CD4-positive, alpha-beta T cell treated with Interleukin-6 for 4 hours (primary cell): ENCODE data around the gene ARMC9.
A peak's percentile ranks its signal among the peaks of the same experiment; 100 is the strongest.

ENCODE experiments used
- DNase-seq: peaks from one replicate; pipeline ENCODE4 v3.0.0-alpha.2; 2020; ENCODE audit warnings: mixed read lengths

Gene ARMC9

GRCh38 chr2:231204581-231204980 lies 6.2 kb downstream of the ARMC9 start:
- DNase-seq, result no peak

- DNase-seq, result no peak
Measured at GRCh38 chr2:231207734-231208133, 9.3 kb downstream of the ARMC9 start.

GRCh38 chr2:231210782-231211181 lies 12.4 kb downstream of the ARMC9 start:
- DNase-seq, result no peak

GRCh38 chr2:231211486-231211885 lies 13.1 kb downstream of the ARMC9 start:
- no peak for DNase-seq

DNA sequence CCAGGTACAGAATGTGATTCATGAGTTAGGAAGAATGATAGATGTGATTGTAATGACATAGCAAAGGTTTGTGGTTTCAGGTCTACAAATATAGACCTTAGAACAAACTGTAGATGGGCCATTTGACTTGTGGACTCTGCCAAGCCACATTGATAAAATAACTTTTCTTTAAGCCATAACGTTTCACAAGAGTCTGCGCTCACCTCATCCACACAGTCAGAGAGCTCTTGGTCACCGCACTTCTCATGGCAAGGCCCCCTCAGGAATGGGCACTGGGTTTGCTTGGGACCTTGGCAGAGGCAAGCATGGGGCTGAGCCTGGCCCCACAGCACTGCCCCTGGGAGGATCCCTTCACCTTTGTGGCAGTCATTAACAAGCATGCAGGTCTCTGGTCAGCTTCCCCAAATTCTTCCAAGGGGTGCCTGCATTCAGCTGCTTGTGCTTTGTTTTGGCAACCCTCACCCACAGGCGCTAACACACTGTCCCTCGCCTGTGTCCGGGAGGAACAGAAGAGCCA lies 14.0 kb downstream of the ARMC9 start:
- DNase-seq, result no peak

- no peak for DNase-seq
Measured at GRCh38 chr2:231213931-231214642, 15.7 kb downstream of the ARMC9 start.

- no peak for DNase-seq
Measured at GRCh38 chr2:231218366-231218765, 19.9 kb downstream of the ARMC9 start.

DNA sequence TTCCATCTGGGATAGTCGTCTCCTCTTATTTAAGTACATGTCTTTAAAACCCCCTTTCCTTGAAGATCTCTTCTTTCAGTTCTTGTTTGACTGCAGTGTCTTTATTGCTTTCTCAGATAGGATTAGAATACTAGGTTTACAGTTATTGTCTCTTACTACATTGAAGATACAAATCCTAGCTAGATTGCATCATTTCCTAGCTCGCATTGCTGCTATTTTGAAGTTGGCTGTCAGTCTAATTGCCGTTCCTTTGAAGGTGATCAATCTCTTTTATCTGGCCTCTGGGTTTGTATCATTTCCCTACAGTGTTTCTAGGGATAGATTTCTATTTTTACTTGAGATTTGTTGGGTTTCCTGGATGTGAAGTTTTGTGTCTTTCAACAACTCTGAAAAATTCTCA lies 20.9 kb downstream of the ARMC9 start:
- DNase-seq, result no peak

GRCh38 chr2:231221761-231222160 lies 23.3 kb downstream of the ARMC9 start:
- DNase-seq, result no peak

DNA sequence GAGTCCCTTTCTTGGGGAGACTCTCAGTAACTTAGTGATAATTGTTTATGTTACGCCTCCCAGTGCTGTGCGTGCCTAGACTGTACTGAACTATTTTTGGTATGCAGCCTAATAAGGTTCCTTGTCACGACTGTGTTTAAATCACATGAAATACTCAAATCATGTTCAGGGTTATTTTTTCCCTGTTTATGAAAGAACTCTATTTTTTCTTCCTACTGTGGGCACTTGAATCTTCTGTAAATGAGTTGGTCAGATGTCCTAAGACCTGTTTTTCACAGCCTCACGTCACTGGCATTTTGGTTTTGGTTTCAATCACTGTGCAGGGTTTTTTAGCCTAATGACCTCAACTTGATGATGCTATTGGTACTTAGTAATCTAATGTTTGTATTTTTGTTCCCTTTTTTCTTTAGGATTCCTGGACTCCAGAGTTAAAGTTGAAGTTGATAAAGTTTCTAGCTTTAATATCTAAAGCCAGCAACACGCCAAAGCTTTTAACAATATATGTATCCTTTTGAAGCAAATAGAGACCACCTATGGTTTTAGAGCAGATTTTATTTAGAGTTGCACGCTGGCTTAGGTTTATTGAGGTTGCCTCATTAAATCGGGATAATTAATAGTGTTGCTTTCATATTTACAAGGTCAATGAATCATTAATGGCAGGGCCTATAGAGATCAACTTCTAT lies 24.0 kb downstream of the ARMC9 start:
- no peak for DNase-seq

- no peak for DNase-seq
Measured at GRCh38 chr2:231223001-231223375, 24.6 kb downstream of the ARMC9 start.

- no peak for DNase-seq
Measured at GRCh38 chr2:231223458-231223976, 25.1 kb downstream of the ARMC9 start.

GRCh38 chr2:231227310-231228162 lies 29.1 kb downstream of the ARMC9 start:
- DNase-seq, result peak; percentile 30

- no peak for DNase-seq
Measured at GRCh38 chr2:231228223-231228622, 29.8 kb downstream of the ARMC9 start.

DNA sequence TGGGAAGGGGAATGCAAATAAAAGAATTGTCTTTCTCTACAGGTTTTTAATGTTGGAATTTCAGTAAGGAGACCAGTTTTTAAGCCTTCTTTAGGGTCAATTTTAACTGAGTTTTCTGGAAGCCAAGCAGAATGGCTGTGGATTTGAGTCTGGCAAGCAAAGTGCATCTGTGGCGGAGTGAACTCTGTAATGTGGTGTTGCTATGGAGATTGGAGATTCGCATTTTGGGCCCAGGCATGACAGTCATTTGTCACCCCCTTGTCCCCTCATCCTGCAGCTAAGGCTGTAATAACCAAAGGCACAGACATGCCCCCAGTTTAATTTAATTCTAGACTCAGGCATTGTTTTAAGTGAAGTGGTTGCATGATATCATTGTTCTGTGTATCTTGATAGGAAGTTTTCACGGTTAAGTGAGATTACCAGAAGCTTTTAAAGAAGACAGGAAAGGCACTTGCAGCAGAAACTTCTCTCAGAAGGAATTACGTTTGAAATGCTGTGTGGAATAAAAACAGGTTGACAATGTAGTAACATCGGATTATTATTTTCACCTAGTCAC lies 30.6 kb downstream of the ARMC9 start:
- DNase-seq, result no peak

DNA sequence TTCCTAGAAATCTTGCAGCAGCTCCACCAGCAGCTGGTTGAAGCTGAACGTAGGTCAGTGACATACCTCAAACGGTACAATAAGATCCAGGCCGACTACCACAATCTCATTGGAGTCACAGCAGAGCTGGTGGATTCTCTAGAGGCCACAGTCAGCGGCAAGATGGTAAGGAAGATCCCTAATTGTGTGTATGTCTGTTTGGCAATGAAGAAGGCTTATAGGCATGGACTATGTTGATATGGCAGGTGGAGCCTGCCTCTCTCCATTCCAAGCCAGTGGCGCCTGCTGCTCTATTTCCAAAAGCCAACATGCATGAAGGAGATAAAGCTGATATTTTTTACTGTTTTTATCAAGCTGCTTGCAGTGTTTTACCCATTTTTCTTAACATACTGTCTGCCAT lies 36.8 kb downstream of the ARMC9 start:
- no peak for DNase-seq

GRCh38 chr2:231238689-231239088 lies 40.3 kb downstream of the ARMC9 start:
- DNase-seq, result no peak

GRCh38 chr2:231239751-231240150 lies 41.3 kb downstream of the ARMC9 start:
- DNase-seq, result no peak

DNA sequence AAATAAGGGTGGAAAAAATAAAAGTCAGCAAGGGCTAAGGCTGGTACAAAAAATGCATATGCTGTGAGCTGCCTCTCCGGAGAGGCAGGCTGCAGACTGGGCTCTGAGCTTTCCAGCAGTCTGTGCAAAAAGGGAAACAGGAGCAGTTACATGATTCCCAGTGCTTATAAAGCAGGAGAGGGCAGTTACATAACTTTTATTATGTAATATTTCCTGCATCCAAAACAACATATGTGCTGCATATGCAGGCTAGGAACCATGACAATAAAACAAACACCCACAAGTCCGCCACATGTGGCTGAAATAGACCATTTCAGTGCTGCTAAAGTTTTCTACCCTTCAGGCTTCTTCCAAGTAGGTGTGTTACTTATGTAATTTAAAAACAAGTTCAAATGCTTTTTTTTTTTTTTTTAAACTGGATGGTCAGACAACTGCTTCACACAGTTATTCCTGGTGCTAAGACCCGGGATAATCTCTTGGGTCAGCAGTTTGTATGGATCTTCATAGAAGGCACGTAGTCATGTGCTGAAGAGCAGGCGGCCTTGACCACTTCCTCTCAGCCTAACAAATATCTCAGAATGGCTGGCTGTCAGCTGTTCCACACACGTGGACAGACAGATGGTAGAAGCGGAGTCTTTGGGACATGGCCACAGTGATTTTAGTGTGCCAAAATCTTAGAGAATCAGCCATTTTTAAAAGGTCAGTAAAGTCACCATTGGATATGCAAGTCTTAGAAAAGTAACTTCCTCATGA lies 43.5 kb downstream of the ARMC9 start:
- DNase-seq, result no peak

DNA sequence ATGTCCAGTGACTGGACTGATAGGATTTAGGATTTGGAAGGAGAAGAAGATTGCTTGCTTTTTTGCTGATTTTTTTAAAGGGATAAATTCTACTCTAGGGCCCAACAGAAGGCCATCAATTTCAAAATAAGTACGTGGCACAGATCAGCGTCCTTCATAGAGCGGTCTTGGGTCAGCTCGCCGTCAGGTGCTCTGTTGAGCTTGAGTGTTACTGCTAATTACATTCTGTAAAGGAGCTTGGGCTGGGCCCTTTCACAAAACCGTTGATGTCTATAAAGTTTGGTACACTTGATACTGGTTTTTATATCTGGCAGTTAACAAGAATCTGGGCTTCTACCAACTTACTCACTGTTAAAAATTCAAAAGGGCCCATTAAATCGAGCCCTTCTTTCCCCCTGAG lies 45.4 kb downstream of the ARMC9 start:
- DNase-seq, result no peak

GRCh38 chr2:231244382-231245248 lies 46.2 kb downstream of the ARMC9 start:
- no peak for DNase-seq
